GM21360 (cell line): ENCODE data around the gene DENND2A.
"Not testable (repeated sequence)": the region's sequence is repeated elsewhere in the genome, so short reads cannot be mapped to it uniquely, and the experiment has no call there.

Source experiments
- ATAC-seq: cut with Tn5 transposase; IDR thresholded peaks from one replicate; pipeline ENCODE4 v1.9.1; 2021; ENCODE audit warnings: mild to moderate bottlenecking, moderate library complexity; ENCODE audit not compliant: unreplicated experiment

The DENND2A gene

GRCh38 chr7:140552240-140552679 lies 88.4 kb downstream of the DENND2A start:
- ATAC-seq: no peak

DNA sequence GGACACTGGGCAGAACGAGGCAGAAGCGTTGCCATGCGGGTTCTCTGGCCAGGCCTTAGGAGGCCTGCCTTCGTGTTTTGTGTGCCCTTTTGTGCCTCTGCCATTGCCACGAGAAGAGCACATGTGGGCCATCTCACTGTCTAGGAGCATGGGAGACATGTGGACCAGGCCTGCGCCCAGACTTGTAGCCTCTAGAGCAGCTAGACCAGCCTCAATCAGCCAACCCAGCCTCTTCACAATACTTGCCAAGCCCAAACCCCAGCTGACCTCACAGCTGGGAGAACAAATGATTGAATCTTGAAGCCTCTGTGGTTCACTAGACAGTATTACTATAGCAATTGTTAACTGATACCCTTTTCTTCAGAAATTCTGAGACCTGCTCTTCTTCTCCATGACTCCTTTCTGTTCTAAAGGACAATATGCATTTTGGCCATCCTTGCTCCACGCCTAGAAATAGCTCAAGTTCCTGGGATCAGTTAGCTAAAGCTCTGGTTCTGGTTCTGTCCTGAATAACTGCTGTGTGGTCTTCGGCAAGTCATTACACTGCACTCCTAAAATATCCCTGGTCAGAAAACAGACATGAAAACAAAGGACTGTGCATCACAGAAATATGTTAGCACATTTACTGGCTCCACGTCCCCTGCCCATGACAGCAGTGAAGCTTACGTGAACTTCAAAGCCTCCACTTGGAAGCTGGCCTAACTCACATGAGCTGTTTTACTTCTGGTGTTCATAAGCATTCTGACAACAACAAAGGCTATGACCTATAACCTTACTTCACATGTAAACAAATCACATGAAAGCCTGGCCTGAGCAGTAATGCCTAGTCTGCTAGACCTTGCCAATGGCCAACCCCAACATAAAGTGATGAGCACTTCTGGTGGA lies 89.0 kb downstream of the DENND2A start:
- ATAC-seq: no peak

DNA sequence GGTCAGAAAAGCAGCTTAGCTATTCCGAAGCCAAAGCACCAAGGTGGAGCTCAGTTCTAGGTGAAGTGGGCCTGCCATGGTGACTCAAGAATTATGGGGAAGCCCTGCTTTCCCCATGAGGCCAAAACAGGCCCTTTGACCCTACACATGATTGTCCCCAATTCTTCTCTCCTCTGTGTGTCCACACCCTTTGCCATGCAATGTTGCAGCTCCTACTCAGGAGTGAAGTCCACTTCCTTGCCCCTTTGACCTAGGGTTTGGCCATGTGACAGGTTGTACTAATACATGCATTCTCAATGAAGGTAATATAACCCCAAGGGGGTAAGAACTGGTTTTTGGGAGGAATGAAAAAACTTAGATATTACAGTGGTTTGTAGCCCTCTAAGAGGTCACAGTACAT lies 93.7 kb downstream of the DENND2A start:
- ATAC-seq: no peak

- ATAC-seq: no peak
Observed at GRCh38 chr7:140544388-140544826, 96.2 kb downstream of the DENND2A start.

DNA sequence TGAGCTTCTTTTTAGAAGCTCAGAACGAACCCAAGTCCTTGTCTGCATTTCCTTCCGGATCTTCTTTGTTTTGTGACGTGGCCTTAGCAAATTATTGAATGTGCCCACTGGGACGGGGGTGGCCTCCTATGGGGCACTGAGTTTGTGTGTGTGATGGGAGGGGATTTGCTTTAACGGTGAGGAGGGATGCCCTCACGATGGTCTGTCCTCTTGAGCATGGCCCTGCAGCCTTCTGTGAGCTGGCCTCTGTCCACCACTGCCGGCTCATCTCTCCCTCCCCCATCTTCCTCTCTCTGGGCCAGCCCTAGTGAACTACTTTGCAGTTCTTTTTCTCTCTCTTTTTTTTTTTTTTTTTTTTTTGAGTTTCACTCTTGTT lies 98.4 kb downstream of the DENND2A start:
- ATAC-seq: no peak

GRCh38 chr7:140541513-140542227 lies 98.9 kb downstream of the DENND2A start:
- ATAC-seq: no peak

GRCh38 chr7:140541176-140541512 lies 99.5 kb downstream of the DENND2A start:
- ATAC-seq: no peak

GRCh38 chr7:140540136-140540777 lies 100.4 kb downstream of the DENND2A start:
- ATAC-seq: no peak

DNA sequence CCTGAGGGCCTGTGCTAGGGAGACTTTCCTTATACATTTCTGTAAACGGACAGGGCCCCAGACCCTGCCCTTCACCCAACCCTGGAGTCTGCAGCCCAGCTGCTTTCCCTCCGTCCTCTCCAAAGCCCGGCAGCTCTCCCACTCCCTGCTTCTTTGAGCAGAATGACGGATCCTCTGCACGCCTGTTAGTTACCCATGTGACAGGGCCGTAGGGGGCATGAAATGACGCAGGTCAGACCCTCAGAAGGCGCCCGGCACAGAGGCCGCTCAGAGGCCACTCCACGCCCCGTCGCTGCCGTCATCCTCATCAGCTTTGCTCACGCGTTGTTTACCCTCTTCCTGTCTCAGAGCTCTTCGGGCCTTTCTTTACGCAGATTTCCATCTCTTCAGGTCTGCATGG lies 101.2 kb downstream of the DENND2A start:
- ATAC-seq: no peak

DNA sequence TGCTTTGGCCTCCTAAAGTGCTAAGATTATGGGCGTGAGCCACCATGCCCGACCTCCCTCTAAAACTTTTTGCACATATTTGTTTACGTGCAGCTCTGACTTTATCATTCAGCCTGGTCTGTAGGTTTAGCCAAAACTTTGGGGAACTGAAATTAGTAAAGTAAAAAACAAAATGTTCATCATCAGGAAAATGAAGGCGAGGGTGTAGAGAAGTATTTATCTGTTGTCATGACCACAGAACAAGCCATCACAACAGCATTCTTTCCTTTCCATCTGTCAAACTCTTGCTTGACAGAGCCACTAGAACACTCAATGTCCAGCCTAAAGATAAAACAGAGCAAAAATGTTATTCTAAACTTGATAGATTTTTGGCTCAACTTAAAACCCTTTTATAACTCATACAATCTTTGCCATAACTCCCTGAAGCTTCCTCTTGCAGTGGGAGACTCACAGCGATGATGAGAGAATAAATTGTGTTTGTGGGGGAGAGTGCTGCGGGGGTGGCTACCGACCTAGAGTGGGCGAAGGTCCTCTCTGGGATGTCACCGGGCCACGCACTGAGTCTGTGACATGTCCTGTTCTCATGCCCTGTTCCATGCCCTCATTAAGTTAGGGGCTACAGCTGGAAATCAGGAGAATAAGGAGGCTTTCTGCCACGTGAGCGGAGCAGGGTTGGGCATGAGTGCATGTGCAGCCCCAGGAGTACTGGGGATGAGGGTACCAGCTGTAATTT lies 102.7 kb downstream of the DENND2A start:
- no peak for ATAC-seq

DNA sequence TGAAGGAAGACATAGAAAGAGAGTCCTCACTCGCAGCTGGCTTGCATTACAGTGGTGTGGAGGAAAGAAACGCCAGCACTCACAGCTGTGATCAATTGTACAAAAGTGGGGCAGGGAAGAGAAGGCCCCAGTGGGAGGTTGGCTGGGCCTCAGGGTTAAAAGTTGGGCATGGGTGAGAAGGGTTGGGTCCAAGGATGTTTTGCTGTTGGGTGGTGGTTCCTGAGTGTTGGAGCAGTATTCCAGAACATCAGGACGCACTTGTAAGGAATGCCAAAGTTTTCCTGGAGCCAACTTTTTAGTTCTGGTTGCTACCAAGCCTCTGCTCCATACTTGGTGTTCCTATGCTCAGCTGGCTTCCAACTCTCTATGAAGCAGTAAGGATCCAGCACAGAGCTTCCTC lies 105.9 kb downstream of the DENND2A start:
- ATAC-seq: no peak

GRCh38 chr7:140533394-140533872 lies 107.2 kb downstream of the DENND2A start:
- ATAC-seq: no peak

- ATAC-seq: not testable (repeated sequence)
Observed at GRCh38 chr7:140529428-140529827, 111.2 kb downstream of the DENND2A start.

- ATAC-seq: no peak
Observed at GRCh38 chr7:140526787-140527664, 113.6 kb downstream of the DENND2A start.

- ATAC-seq: no peak
Observed at GRCh38 chr7:140526214-140526613, 114.4 kb downstream of the DENND2A start.

DNA sequence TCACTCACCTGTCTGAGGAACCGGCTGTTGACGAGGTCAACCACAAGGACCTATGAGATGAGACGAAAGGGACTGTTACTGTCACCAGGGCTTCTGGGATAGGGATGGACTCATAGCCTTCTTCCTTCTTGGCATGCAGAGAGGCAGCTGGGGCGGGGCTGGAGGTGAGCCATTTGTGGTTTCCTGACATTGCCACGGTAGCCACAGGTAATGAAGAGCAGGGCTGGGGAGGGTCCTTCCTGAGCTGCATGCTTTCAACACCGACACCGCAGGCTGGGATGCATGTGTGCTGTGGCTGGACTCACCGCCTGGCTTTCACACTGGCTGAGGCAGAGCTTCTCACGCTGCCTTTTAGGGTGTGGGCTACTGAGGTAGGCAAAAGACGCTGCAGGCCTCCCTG lies 114.9 kb downstream of the DENND2A start:
- ATAC-seq: no peak

GRCh38 chr7:140521421-140521820 lies 119.2 kb downstream of the DENND2A start:
- no peak for ATAC-seq

DNA sequence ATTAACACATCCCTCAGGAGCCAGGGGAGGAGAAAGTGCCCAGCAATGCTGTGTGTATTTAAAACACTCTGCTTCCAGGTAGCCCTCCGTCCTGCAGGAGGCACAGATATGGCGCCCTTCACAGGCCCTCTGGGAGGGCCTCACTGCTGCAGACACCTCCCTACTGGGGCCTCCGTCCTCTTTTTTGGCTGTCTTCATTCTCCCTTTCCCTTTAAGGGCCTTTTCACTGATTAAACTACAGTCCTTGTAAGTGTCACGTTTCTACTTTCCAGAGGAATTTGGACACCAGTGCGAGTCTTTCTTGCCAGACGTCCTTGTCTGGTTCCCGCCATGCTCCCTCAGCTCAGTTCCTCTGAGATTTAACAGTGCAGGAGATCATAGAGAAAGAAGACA lies 121.6 kb downstream of the DENND2A start:
- ATAC-seq: no peak

- ATAC-seq: no peak
Observed at GRCh38 chr7:140518370-140519006, 122.1 kb downstream of the DENND2A start.
